GM18507 (cell line): ENCODE results near the gene GPR75.
"Not testable (repeated sequence)": the region's sequence is repeated elsewhere in the genome, so short reads cannot be mapped to it uniquely, and the experiment has no call there.

Source experiments
- DNase-seq: peaks from one replicate; pipeline ENCODE4 v3.0.0; 2011; ENCODE audit warnings: low read depth; ENCODE audit not compliant: insufficient read length; ENCODE audit errors: extremely low spot score
- FAIRE-seq: peaks from 2 replicates; lab custom pipeline; 2011; peaks lifted over from hg19 to GRCh38; lab: Jason Lieb, UNC

Gene GPR75

GRCh38 chr2:53856272-53856671 lies 3.5 kb downstream of the GPR75 start:
- DNase-seq (no peak), FAIRE-seq (no peak)

DNA sequence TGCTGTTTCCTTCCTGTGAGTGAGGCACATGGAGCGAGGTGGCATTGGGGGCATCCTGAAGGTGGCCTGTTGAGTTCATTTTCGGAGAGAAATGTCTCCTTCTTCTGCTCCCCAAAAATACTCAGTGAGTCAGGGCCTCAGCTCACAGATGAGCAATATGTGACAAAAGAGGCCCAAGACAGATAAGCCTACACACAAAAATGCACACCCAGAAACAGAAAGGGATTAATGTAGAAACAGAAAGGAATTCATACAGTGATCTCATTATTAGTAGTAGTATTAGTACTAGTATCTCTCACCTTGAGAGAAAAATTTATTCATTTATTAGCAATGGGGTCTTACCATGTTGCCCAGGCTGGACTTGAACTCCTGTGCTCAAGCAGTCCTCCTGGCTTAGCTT lies 5.1 kb downstream of the GPR75 start:
- DNase-seq (no peak), FAIRE-seq (no peak)

- DNase-seq (no peak), FAIRE-seq (no peak)
These were observed 7.2 kb downstream of the GPR75 start for GRCh38 chr2:53852532-53852931.

GRCh38 chr2:53851052-53851757 lies 8.6 kb downstream of the GPR75 start:
- not testable (repeated sequence) for DNase-seq, FAIRE-seq

DNA sequence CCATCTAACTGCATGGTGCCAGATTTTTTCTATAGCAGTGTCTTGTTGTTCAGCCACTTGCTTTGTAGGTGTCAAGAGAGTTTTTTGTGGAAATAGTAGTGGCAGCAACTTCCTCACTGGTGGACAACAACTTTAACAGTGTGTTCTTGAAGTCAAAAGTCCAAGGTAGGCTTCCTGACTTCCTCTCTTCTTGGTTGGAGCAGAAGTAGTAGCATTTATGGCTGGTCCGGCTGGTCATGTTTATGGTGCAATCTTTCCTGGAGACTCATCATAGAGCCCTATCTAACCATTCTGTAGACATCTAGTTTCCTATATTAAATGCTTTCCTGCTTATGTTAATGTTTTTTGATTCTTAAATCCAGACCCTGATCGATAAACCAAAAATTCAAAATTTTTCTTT lies 11.7 kb downstream of the GPR75 start:
- no peak for DNase-seq
- FAIRE-seq: no peak

DNA sequence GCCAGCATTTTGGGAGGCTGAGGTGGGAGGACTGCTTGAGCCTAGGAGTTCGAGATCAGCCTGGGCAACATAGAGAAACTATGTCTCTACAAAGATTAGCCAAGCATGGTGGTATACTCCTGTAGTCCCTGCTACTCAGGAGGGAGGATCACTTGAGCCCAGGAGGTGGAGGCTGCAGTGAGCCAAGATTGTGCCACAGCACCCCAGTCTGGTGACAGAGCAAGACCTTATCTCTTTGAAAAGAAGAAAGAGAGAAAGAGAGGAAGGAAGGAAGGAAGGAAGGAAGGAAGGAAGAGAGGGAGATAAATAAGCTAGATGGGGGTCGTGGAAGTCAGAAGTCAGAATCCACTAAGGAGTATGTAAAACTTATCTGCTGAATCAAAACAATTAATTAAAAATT lies 16.2 kb downstream of the GPR75 start:
- FAIRE-seq: no peak
- DNase-seq: no peak

DNA sequence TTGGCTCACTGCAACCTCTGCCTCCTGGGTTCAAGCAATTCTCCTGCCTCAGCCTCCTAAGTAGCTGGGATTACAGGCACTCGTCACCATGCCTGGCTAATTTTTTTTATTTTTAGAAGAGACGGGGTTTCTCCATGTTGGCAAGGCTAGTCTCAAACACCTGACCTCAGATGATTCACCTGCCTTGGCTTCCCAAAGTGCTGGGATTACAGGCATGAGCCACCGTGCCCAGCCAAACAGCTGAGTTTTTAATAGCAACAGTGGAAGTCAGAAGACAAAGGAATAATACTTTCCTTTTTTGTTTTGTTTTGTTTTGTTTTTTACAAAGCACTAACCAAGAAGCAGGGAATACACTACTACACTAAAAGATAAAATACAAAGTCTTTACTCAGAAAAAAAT lies 16.9 kb downstream of the GPR75 start:
- DNase-seq (no peak), FAIRE-seq (no peak)

DNA sequence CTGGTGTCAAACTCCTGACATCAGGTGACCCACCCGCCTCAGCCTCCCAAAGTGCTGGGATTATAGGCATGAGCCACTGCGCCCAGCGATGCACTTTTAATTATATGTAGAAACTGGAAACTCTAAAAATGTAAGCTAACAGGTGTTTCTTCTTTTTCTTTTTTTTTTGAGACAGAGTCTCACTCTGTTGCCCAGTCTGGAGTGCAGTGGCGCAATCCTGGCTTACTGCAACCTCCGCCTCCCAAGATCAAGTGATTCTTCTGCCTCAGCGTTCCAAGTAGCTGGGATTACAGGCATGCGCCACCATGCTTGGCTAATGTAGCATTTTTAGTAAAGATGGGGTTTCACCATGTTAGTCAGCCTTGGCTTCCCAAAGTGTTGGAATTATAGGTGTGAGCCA lies 18.1 kb downstream of the GPR75 start:
- FAIRE-seq, DNase-seq: not testable (repeated sequence)

DNA sequence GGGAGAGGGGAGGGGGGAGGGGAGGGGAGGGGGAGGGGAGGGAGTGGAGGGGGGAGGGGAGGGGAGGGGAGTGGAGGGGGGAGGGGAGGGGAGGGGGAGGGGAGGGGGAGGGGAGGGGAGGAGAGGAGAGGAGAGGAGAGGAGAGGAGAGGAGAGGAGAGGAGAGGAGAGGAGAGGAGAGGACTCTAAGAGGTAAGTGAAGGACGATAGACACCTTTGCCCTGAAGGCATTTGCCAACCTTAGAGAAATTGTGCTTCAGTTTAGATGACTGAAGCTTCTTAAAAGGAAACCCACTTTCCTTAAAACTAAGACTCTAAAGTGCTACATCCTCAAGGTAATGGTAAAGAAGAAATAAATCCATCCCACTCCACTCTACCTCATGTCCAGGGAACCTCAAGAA lies 19.2 kb downstream of the GPR75 start:
- no peak for DNase-seq

DNA sequence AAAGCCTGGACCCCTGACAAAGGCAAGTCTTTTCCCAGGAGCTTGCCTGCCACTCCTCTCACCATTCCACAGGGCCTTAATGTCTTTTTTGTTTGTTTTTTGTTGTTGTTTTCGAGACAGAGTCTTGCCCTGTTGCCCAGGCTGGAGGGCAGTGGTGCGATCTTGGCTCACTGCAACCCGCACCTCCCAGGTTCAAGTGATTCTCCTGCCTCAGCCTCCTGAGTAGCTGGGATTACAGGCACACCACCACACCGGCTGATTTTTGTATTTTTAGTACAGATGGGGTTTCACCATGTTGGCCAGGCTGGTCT lies 29.8 kb downstream of the GPR75 start:
- not testable (repeated sequence) for DNase-seq, FAIRE-seq

More for the DNA sequence above, 19.2 kb downstream of the GPR75 start:
- FAIRE-seq: no peak

- no peak for DNase-seq
- FAIRE-seq: no peak
These were observed 30.3 kb downstream of the GPR75 start for GRCh38 chr2:53829273-53829979.

DNA sequence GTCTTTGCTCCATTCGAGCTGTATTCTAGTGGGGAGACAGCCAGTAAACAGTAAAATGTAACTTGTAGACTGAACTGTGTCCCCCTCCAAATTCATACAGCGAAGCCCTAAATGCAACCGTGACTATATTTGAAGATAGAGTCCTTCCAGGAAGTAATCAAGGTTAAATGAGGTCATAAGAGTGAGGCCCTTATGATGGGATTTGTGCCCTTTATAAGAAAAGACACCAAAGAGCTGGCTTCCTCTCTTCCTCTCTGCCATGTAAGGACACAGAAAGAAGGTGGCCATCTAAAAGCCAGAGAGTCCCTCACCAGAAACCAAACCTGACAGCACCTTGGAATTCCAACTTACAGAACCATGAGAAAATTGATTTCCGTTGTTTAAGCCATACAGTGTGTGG lies 31.4 kb downstream of the GPR75 start:
- DNase-seq (no peak), FAIRE-seq (no peak)

GRCh38 chr2:53827398-53828175 lies 32.2 kb downstream of the GPR75 start:
- no peak for FAIRE-seq
- no peak for DNase-seq

DNA sequence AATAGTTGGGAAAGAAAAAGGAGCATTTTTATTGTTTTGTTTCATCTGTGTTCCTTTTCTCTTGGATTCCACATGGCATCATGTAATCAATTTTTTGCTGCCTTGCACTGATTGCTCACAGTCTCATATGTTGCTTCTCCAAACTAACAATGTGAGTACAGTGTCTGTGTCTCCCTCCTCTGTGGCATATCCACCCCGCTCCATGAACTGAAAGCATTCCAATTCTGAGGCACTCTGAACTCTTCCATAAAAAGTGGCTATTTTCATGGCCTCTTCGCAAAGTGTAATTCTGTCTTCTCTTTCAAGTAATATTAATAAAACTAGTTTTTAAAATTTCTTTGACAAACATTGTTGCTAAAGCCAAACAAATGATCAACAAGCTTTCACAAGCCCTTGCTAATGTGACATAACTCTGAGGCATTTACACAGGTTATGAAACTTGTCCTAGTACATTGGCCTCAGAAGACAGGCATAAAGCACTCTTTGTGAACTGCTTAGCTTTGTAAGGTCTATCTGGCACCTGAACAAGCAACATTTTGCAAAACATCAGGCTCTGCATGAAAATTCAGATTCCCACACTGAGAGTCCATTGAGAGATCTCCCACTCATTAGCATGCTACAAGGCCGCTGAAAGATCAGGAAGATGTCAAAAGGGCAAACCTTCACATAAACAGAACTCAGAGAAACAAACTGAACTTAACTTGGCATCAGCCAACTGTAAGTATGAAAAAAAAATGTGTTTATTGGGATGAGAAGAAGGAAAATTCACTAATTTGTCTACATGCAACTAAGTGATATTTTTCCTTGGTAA lies 33.0 kb downstream of the GPR75 start:
- no peak for FAIRE-seq
- no peak for DNase-seq

DNA sequence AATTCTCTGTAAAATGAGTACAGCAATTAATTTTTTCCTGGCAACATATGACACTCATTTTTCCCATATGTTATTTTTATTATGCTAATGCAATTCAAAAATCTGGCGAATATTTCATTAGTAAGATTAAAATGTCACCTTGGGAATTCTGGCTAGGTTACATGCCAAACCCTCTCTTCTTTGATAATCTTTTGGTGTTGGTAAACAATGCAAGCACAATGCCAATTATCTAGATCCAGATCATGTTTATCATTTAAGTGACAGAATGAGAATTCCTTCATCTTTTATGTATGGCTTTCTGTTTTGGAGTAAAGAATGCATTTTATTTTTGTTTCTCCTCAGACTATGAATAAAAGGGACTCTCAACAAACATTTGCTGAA lies 33.7 kb downstream of the GPR75 start:
- DNase-seq: no peak
- no peak for FAIRE-seq

DNA sequence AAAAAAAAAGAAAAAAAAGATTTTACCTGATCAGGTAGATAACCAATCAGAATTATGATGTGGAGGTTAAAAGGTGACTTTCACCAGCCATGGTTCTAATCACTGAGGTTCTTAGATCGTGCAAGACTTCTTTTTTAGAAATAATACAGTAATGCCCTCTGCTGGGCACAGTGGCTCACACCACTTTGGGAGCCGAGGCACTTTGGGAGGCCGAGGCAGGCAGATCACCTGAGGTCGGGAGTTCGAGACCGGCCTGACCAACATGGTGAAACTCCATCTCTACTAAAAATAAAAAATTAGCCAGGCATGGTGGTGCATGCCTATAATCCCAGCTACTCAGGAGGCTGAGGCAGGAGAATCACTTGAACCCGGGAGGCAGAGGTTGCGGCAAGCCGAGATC lies 36.1 kb downstream of the GPR75 start:
- DNase-seq, FAIRE-seq: not testable (repeated sequence)

GRCh38 chr2:53821810-53822209 lies 38.0 kb downstream of the GPR75 start:
- FAIRE-seq (no peak), DNase-seq (no peak)

DNA sequence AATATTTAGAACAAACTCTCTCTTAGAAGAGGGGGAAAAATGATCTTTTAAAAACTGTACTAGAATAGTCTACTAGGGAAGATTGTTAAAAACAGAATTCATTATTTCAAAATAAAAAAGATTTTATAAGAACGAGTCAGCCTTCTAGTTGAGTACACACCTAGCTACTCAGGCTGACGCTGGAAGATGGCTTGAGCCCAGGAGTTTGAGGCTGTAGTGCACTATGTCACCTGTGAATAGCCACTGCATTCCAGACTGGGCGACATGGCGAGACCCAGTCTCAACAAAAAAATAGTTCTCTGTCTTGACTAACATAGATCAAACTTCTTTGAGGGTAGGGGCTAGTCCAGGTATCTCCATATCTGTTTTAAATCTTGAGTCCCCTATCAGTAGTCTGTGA lies 39.1 kb downstream of the GPR75 start:
- FAIRE-seq (no peak), DNase-seq (no peak)

- no peak for FAIRE-seq
- DNase-seq: no peak
These were observed 39.7 kb downstream of the GPR75 start for GRCh38 chr2:53820048-53820447.

GRCh38 chr2:53819634-53820033 lies 40.1 kb downstream of the GPR75 start:
- no peak for FAIRE-seq
- no peak for DNase-seq
